GM21737 (cell line): ENCODE measurements around the gene NCKAP5.

Experiments used
- ATAC-seq: cut with Tn5 transposase; IDR thresholded peaks from one replicate; pipeline ENCODE4 v1.9.1; 2021; ENCODE audit warnings: mild to moderate bottlenecking, moderate library complexity; ENCODE audit not compliant: unreplicated experiment

NCKAP5 gene

DNA sequence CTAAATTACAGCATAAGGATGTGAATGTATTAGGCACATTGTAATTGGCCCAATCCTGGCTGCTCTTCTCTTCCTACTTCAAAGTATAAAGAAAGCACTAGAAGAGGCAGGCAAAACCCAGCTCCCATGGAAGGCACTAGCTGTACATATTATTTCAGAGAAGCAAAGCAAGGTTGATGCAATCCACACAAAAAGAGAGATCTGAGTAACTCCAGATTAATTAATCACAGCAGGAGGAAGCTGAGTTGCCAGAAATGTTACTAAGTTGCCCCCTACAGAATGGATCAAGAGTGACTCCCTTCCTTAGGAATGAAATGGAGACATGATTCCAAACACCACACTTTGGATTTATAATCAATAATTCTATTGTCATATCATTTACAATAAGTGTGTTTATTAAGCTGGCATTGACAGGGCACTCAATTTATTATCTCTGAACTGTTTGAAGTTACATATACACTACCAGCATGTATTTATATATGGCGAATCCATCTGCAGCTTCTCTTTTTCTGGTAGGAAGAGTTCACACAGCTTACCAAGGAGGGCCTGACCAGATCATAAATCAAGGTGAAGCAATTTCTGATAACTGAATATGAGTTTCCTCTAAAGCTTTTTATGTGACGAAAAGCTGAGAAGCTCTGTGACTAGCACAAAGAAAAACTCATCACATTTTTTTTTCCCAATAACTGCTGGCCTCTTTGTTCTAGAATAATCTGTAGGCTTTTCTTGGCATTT lies 505.2 kb downstream of the NCKAP5 start:
- no peak for ATAC-seq

- no peak for ATAC-seq
Measured at GRCh38 chr2:133061874-133062593, 506.2 kb downstream of the NCKAP5 start.

GRCh38 chr2:133054297-133054696 lies 514.0 kb downstream of the NCKAP5 start:
- ATAC-seq: no peak

GRCh38 chr2:133053541-133053940 lies 514.7 kb downstream of the NCKAP5 start:
- ATAC-seq: no peak

GRCh38 chr2:133045787-133046186 lies 522.5 kb downstream of the NCKAP5 start:
- no peak for ATAC-seq

DNA sequence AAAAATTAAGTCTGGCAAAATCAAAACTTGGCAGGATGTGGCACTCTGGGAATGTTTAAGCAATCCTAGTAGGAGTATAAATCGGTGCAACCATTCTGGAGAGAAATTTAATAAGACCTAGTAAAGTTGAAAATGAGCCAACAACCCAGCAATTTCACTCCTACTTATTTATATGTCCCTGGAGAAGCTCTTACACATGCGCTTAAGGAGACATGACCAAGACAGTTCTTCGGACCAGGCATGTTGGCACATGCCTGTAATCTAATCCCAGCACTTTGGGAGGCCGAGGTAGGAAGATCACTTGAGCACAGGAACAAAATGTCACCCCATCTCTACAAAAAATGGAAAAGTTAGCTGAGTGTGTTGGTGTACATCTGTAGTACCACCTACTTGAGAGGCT lies 523.7 kb downstream of the NCKAP5 start:
- no peak for ATAC-seq

GRCh38 chr2:133040170-133040569 lies 528.1 kb downstream of the NCKAP5 start:
- no peak for ATAC-seq

DNA sequence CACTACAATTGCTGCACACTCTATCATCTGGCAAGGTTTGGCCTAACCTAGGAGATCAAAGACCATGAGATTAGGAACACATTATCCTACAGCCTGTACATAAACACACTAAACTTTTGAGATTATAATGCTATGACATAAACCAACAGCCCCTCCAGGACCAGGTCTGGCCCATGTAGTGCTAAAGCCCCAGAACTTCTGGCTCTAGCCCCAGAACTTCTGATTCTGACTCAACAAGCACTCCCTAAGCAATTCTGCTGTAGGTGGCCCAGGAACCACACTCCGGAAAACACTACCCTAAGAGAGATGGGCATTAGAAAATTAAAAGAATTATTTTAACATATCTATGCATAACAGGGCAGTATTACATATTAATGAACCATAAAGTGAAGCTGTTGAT lies 528.7 kb downstream of the NCKAP5 start:
- no peak for ATAC-seq

- ATAC-seq: no peak
Measured at GRCh38 chr2:133026536-133027177, 541.6 kb downstream of the NCKAP5 start.

DNA sequence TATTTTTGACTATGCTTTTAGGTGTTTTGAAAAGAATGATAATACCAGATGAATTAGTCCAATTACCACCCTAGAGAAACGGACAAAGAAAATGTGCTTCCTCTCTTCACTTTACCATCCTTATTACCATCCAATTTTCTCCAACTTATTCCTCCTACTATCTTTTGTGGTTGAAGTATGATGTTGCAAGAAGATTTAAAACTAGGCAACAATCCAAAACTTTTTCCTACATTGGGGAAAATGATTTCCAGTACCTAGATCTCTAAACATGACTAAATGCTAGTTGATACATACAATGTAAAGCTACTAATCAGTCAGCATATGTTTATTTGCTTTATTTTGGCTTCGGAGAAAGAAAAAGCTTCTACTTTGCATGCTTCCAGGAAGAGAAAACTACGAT lies 543.3 kb downstream of the NCKAP5 start:
- ATAC-seq: no peak

GRCh38 chr2:133012847-133013734 lies 555.2 kb downstream of the NCKAP5 start:
- no peak for ATAC-seq

- no peak for ATAC-seq
Measured at GRCh38 chr2:133004623-133005022, 563.6 kb downstream of the NCKAP5 start.

GRCh38 chr2:132999421-132999820 lies 568.8 kb downstream of the NCKAP5 start:
- no peak for ATAC-seq

DNA sequence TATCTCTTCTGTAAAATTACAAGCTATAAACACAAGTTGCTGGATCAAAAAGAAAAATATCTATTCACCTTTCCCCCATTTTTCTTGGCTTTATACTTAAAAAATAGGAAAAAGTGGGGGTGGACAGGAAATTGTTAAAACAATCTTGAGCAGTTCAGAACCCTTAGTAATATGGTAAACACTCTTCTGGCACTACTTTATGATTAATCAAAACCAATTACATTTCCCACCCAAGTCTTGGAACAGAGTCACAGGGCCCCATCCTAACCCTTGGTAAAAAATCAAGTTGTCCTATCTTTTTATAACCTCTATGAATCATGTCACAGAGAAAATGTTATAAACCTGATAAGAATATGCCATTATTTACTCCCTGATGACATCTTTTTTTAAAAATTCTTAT lies 570.0 kb downstream of the NCKAP5 start:
- ATAC-seq: no peak

DNA sequence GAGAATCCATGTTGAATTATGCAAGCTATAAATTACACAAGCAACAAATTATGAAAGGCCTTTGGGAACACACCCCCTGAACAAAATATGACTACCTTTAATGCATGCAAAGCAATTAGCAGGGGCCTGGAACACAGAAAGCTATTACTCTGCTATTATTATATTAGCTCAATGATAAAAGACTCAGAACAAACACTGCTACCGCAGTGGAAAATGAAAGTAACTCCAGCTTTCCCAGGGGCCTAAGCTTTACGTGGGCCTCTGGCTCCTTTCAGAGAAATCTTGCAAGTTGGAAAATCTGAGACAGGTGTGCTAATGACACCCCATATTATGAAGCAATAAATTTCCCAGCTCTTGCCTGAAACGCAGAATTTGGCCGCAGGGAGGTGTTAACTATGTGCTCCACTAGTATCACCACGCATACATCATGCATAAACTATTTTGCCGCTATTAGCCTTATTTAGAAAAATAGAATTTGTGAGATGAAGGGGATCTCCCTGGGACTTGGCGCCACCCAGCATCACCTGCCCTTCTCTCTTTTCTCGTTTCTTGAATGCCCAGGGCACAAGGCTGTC lies 576.7 kb downstream of the NCKAP5 start:
- no peak for ATAC-seq

GRCh38 chr2:132984731-132985130 lies 583.5 kb downstream of the NCKAP5 start:
- no peak for ATAC-seq

GRCh38 chr2:132980304-132980703 lies 588.0 kb downstream of the NCKAP5 start:
- no peak for ATAC-seq

GRCh38 chr2:132979339-132980093 lies 588.7 kb downstream of the NCKAP5 start:
- peak; percentile 56 for ATAC-seq

DNA sequence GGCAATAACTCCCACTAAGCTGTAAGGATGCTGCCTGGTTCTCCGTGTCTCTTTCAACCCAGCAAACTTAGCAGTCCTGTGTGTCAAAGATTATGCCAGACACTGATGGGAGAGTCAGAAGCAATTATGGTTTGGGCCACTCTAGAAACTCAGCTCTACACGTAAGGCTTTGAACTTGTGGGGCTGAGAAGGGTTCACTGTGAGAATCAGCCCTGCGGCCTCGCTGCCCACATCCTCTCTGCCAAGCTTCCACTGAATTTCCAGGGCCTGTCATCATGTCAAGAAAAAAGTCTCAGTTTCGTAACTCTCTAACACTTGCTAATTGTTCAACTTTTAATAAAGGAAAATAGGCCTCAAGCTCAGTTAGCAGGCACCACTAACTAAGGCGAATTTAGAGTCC lies 589.4 kb downstream of the NCKAP5 start:
- no peak for ATAC-seq
